ENCODE measurements around the gene SMOC2.

GRCh38 chr6:168411793-168412192, 29.2 kb upstream of the SMOC2 start:
- no peak for TF ChIP-seq CTCF (IDR thresholded peaks at IDR 0.05)
- TF ChIP-seq EP300 (IDR thresholded peaks at IDR 0.05), result no peak
- TF ChIP-seq POLR2A (IDR thresholded peaks at IDR 0.05), result no peak
